ENCODE data around the gene NOC4L.
"Not testable (repeated sequence)": the region's sequence is repeated elsewhere in the genome, so short reads cannot be mapped to it uniquely, and the experiment has no call there.

NOC4L gene

GRCh38 chr12:132142679-132143335, 1.4 kb upstream of the NOC4L start:
- H3K36me3 ChIP-seq (ENCODE audit: control insufficient read depth in 1 of 2, insufficient read depth in 2 of 2, low read length in 2 of 2), result peaks cover 15 to 47% of the 10 kb centered on the region in 2 donors
- peaks cover 15 to 24% of the 10 kb centered on the region in 2 donors for H3K4me1 ChIP-seq (ENCODE audit: control insufficient read depth in 1 of 2, insufficient read depth in 2 of 2, low read length in 2 of 2)
- H3K27me3 ChIP-seq (ENCODE audit: control insufficient read depth in 1 of 2, insufficient read depth in 2 of 2, low read length in 2 of 2), result no peaks in the 10 kb centered on the region
- peak overlapping the region; percentile 76 to 85 for H3K4me3 ChIP-seq (ENCODE audit: low read depth in 1 of 2, low read length in 2 of 2)
- no peaks in the 10 kb centered on the region for H3K9me3 ChIP-seq (ENCODE audit: control insufficient read depth in 1 of 2, low read length in 2 of 2)
- H3K27ac ChIP-seq (ENCODE audit: low read depth, low read length), result no peak overlapping the region
- peak overlapping the region; percentile 39 to 63 for H3K9ac ChIP-seq (ENCODE audit: low read depth in 1 of 2, low read length in 2 of 2)

GRCh38 chr12:132143336-132144071, 753 bp upstream of the NOC4L start:
- Histone ChIP-seq H3K27me3 (ENCODE audit: control insufficient read depth in 1 of 2, insufficient read depth in 2 of 2, low read length in 2 of 2) (no peaks in the 10 kb centered on the region), H3K4me3 (ENCODE audit: low read depth in 1 of 2, low read length in 2 of 2) (peak overlapping the region; percentile 76 to 85), H3K9ac (ENCODE audit: low read depth in 1 of 2, low read length in 2 of 2) (peak overlapping the region; percentile 39 to 63), H3K9me3 (ENCODE audit: control insufficient read depth in 1 of 2, low read length in 2 of 2) (no peaks in the 10 kb centered on the region), H3K4me1 (ENCODE audit: control insufficient read depth in 1 of 2, insufficient read depth in 2 of 2, low read length in 2 of 2) (peaks cover 15 to 24% of the 10 kb centered on the region in 2 donors), H3K27ac (ENCODE audit: low read depth, low read length) (peak overlapping the region; percentile 10), H3K36me3 (ENCODE audit: control insufficient read depth in 1 of 2, insufficient read depth in 2 of 2, low read length in 2 of 2) (peaks cover 15 to 48% of the 10 kb centered on the region in 2 donors)

- Histone ChIP-seq H3K36me3 (ENCODE audit: control insufficient read depth in 1 of 2, insufficient read depth in 2 of 2, low read length in 2 of 2) (peaks cover 15 to 36% of the 10 kb centered on the region in 2 donors), H3K27ac (ENCODE audit: low read depth, low read length) (peak overlapping the region; percentile 73), H3K9me3 (ENCODE audit: control insufficient read depth in 1 of 2, low read length in 2 of 2) (no peaks in the 10 kb centered on the region), H3K4me1 (ENCODE audit: control insufficient read depth in 1 of 2, insufficient read depth in 2 of 2, low read length in 2 of 2) (peaks cover 15 to 24% of the 10 kb centered on the region in 2 donors), H3K4me3 (ENCODE audit: low read depth in 1 of 2, low read length in 2 of 2) (peak overlapping the region; percentile 82 to 85), H3K9ac (ENCODE audit: low read depth in 1 of 2, low read length in 2 of 2) (peak overlapping the region; percentile 77 to 78), H3K27me3 (ENCODE audit: control insufficient read depth in 1 of 2, insufficient read depth in 2 of 2, low read length in 2 of 2) (no peaks in the 10 kb centered on the region)
Observed at GRCh38 chr12:132144810-132145168, 532 bp downstream of the NOC4L start.

- peaks cover 15 to 24% of the 10 kb centered on the region in 2 donors for H3K4me1 ChIP-seq (ENCODE audit: control insufficient read depth in 1 of 2, insufficient read depth in 2 of 2, low read length in 2 of 2)
- no peak overlapping the region for H3K27ac ChIP-seq (ENCODE audit: low read depth, low read length)
- peak overlapping the region; percentile 82 to 85 for H3K4me3 ChIP-seq (ENCODE audit: low read depth in 1 of 2, low read length in 2 of 2)
- H3K36me3 ChIP-seq (ENCODE audit: control insufficient read depth in 1 of 2, insufficient read depth in 2 of 2, low read length in 2 of 2), result peaks cover 15 to 31% of the 10 kb centered on the region in 2 donors
- H3K9me3 ChIP-seq (ENCODE audit: control insufficient read depth in 1 of 2, low read length in 2 of 2), result no peaks in the 10 kb centered on the region
- peak overlapping the region; percentile 77 to 78 for H3K9ac ChIP-seq (ENCODE audit: low read depth in 1 of 2, low read length in 2 of 2)
- no peaks in the 10 kb centered on the region for H3K27me3 ChIP-seq (ENCODE audit: control insufficient read depth in 1 of 2, insufficient read depth in 2 of 2, low read length in 2 of 2)
Observed at GRCh38 chr12:132145334-132145733, 1.1 kb downstream of the NOC4L start.

- Histone ChIP-seq H3K4me3 (ENCODE audit: low read depth in 1 of 2, low read length in 2 of 2) (no peak overlapping the region), H3K9ac (ENCODE audit: low read depth in 1 of 2, low read length in 2 of 2) (no peak overlapping the region), H3K27ac (ENCODE audit: low read depth, low read length) (no peak overlapping the region), H3K36me3 (ENCODE audit: control insufficient read depth in 1 of 2, insufficient read depth in 2 of 2, low read length in 2 of 2) (peaks cover 7 to 23% of the 10 kb centered on the region in 2 donors), H3K27me3 (ENCODE audit: control insufficient read depth in 1 of 2, insufficient read depth in 2 of 2, low read length in 2 of 2) (no peaks in the 10 kb centered on the region), H3K4me1 (ENCODE audit: control insufficient read depth in 1 of 2, insufficient read depth in 2 of 2, low read length in 2 of 2) (peaks cover 15 to 24% of the 10 kb centered on the region in 2 donors), H3K9me3 (ENCODE audit: control insufficient read depth in 1 of 2, low read length in 2 of 2) (no peaks in the 10 kb centered on the region)
Observed at GRCh38 chr12:132146098-132146497, 1.8 kb downstream of the NOC4L start.

GRCh38 chr12:132146772-132147422, 2.6 kb downstream of the NOC4L start:
- Histone ChIP-seq H3K4me3 (ENCODE audit: low read depth in 1 of 2, low read length in 2 of 2) (no peak overlapping the region), H3K4me1 (ENCODE audit: control insufficient read depth in 1 of 2, insufficient read depth in 2 of 2, low read length in 2 of 2) (peaks cover 15 to 24% of the 10 kb centered on the region in 2 donors), H3K36me3 (ENCODE audit: control insufficient read depth in 1 of 2, insufficient read depth in 2 of 2, low read length in 2 of 2) (peaks cover 1 to 15% of the 10 kb centered on the region in 2 donors), H3K9ac (ENCODE audit: low read depth in 1 of 2, low read length in 2 of 2) (no peak overlapping the region), H3K27me3 (ENCODE audit: control insufficient read depth in 1 of 2, insufficient read depth in 2 of 2, low read length in 2 of 2) (no peaks in the 10 kb centered on the region), H3K9me3 (ENCODE audit: control insufficient read depth in 1 of 2, low read length in 2 of 2) (no peaks in the 10 kb centered on the region), H3K27ac (ENCODE audit: low read depth, low read length) (no peak overlapping the region)

- H3K4me3 ChIP-seq (ENCODE audit: low read depth in 1 of 2, low read length in 2 of 2), result no peak overlapping the region
- no peak overlapping the region for H3K27ac ChIP-seq (ENCODE audit: low read depth, low read length)
- H3K9me3 ChIP-seq (ENCODE audit: control insufficient read depth in 1 of 2, low read length in 2 of 2), result no peaks in the 10 kb centered on the region
- H3K36me3 ChIP-seq (ENCODE audit: control insufficient read depth in 1 of 2, insufficient read depth in 2 of 2, low read length in 2 of 2), result peaks cover 0 to 10% of the 10 kb centered on the region in 2 donors
- H3K9ac ChIP-seq (ENCODE audit: low read depth in 1 of 2, low read length in 2 of 2), result no peak overlapping the region
- no peaks in the 10 kb centered on the region for H3K27me3 ChIP-seq (ENCODE audit: control insufficient read depth in 1 of 2, insufficient read depth in 2 of 2, low read length in 2 of 2)
- peaks cover 13 to 19% of the 10 kb centered on the region in 2 donors for H3K4me1 ChIP-seq (ENCODE audit: control insufficient read depth in 1 of 2, insufficient read depth in 2 of 2, low read length in 2 of 2)
Observed at GRCh38 chr12:132147423-132148367, 3.4 kb downstream of the NOC4L start.

GRCh38 chr12:132148368-132149045, 4.2 kb downstream of the NOC4L start:
- peaks cover 8 to 11% of the 10 kb centered on the region in 2 donors for H3K4me1 ChIP-seq (ENCODE audit: control insufficient read depth in 1 of 2, insufficient read depth in 2 of 2, low read length in 2 of 2)
- H3K9me3 ChIP-seq (ENCODE audit: control insufficient read depth in 1 of 2, low read length in 2 of 2), result no peaks in the 10 kb centered on the region
- H3K36me3 ChIP-seq (ENCODE audit: control insufficient read depth in 1 of 2, insufficient read depth in 2 of 2, low read length in 2 of 2), result peaks cover 0 to 10% of the 10 kb centered on the region in 2 donors
- H3K9ac ChIP-seq (ENCODE audit: low read depth in 1 of 2, low read length in 2 of 2), result no peak overlapping the region
- no peaks in the 10 kb centered on the region for H3K27me3 ChIP-seq (ENCODE audit: control insufficient read depth in 1 of 2, insufficient read depth in 2 of 2, low read length in 2 of 2)
- no peak overlapping the region for H3K27ac ChIP-seq (ENCODE audit: low read depth, low read length)
- no peak overlapping the region for H3K4me3 ChIP-seq (ENCODE audit: low read depth in 1 of 2, low read length in 2 of 2)

- H3K27ac ChIP-seq (ENCODE audit: low read depth, low read length); H3K27me3 ChIP-seq (ENCODE audit: control insufficient read depth in 1 of 2, insufficient read depth in 2 of 2, low read length in 2 of 2); H3K4me3 ChIP-seq (ENCODE audit: low read depth in 1 of 2, low read length in 2 of 2); H3K9me3 ChIP-seq (ENCODE audit: control insufficient read depth in 1 of 2, low read length in 2 of 2); H3K9ac ChIP-seq (ENCODE audit: low read depth in 1 of 2, low read length in 2 of 2): not testable (repeated sequence)
- peaks cover 0 to 10% of the 10 kb centered on the region in 2 donors for H3K36me3 ChIP-seq (ENCODE audit: control insufficient read depth in 1 of 2, insufficient read depth in 2 of 2, low read length in 2 of 2)
- peaks cover 12 to 17% of the 10 kb centered on the region in 2 donors for H3K4me1 ChIP-seq (ENCODE audit: control insufficient read depth in 1 of 2, insufficient read depth in 2 of 2, low read length in 2 of 2)
Observed at GRCh38 chr12:132149526-132149925, 5.3 kb downstream of the NOC4L start.

Measured in duodenal mucosa (tissue), 2 donors.